ENCODE results near the gene ELP1.

DNA sequence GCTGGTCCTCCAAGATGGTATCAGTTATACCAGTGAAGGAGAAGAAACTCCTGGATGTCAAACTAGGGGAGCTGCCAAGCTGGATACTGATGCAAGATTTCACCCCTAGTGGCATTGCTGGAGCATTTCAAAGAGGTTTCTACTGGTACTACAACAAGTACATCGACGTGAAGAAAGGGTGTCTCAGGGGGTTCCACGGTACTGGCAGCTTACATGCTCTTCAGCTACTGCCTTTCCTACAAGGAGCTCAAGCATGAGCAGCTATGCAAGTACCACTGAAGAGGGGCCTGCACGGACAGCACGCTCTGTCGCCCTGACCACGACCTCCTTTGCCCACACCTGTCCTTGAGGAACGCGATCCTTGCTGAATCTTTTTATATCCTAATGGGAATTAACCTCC, 97.6 kb downstream of the ELP1 start:
- no peak for TF ChIP-seq EZH2 (IDR thresholded peaks at IDR 0.05; ENCODE audit: insufficient read depth, poor library complexity, severe bottlenecking)
- no peak for TF ChIP-seq EZH2phosphoT487 (IDR thresholded peaks at IDR 0.05; ENCODE audit: insufficient read depth, low read depth)
